ENCODE results near the gene OR51Q1. TPM values are rescaled to one million over a fixed set of nuclear protein-coding genes. Genes with fewer than 3 reads are reported as not detected.

Gene OR51Q1
- total RNA-seq, 1 donor = not detected

- Histone ChIP-seq H3K27me3 (ENCODE audit: insufficient read depth, low read length) (no peaks in the 10 kb centered on the region), H3K4me3 (ENCODE audit: low read length) (no peak overlapping the region), H3K9me3 (ENCODE audit: low read depth, low read length) (no peaks in the 10 kb centered on the region), H3K4me1 (ENCODE audit: insufficient read depth, low read length) (no peaks in the 10 kb centered on the region)
Observed at GRCh38 chr11:5467527-5467926, 45.6 kb downstream of the OR51Q1 start.

Other genes with a start within 250 kb of the OR51Q1 start
- gene OR51V1, start 221.4 kb upstream of the OR51Q1 start, total RNA-seq = not detected
- gene HBB, start 195.0 kb upstream of the OR51Q1 start, total RNA-seq = 76.0 TPM
- gene HBD, start 187.6 kb upstream of the OR51Q1 start, total RNA-seq = 0.94 TPM
- not detected for gene HBG1, start 172.3 kb upstream of the OR51Q1 start, total RNA-seq
- 3.9 TPM for gene HBG2, start 167.3 kb upstream of the OR51Q1 start, total RNA-seq
- 0.94 TPM for gene HBE1, start 152.2 kb upstream of the OR51Q1 start, total RNA-seq
- gene OR51B4, start 120.2 kb upstream of the OR51Q1 start, total RNA-seq = not detected
- not detected for gene OR51B2, start 97.8 kb upstream of the OR51Q1 start, total RNA-seq
- gene OR51B5, start 78.6 kb upstream of the OR51Q1 start, total RNA-seq = 0.31 TPM
- gene OR51B6, start 70.6 kb upstream of the OR51Q1 start, total RNA-seq = not detected
- 0.10 TPM for gene OR51M1, start 38.3 kb upstream of the OR51Q1 start, total RNA-seq
- not detected for gene OR51I1, start 19.4 kb downstream of the OR51Q1 start, total RNA-seq
- not detected for gene OR51I2, start 27.2 kb downstream of the OR51Q1 start, total RNA-seq
- not detected for gene OR52D1, start 66.6 kb downstream of the OR51Q1 start, total RNA-seq
- gene UBQLN3, start 87.8 kb downstream of the OR51Q1 start, total RNA-seq = 0.21 TPM
- gene UBQLNL, start 94.6 kb downstream of the OR51Q1 start, total RNA-seq = 0.52 TPM
- gene OR52H1, start 126.4 kb downstream of the OR51Q1 start, total RNA-seq = 0.63 TPM
- gene OR52B6, start 158.8 kb downstream of the OR51Q1 start, total RNA-seq = not detected
- gene TRIM6, start 174.5 kb downstream of the OR51Q1 start, total RNA-seq = 0.42 TPM
- 7.2 TPM for gene TRIM34, start 202.9 kb downstream of the OR51Q1 start, total RNA-seq